Mononuclear cell (primary cell): ENCODE data around the gene PLD1. TPM values are rescaled to one million over a fixed set of nuclear protein-coding genes. Genes with fewer than 3 reads are reported as not detected.

Experiments
- H3K27me3 ChIP-seq: 2 replicates; pipeline ENCODE4 v1.6.0; 2011; ENCODE audit warnings: low read length, control low read depth; ENCODE audit not compliant: insufficient read depth
- H3K4me1 ChIP-seq: 2 replicates; pipeline ENCODE4 v1.5.1; 2011; ENCODE audit warnings: mild to moderate bottlenecking, low read length, control low read depth; ENCODE audit not compliant: insufficient read depth
- H3K4me3 ChIP-seq: 2 replicates; pipeline ENCODE4 v1.5.1; 2011; ENCODE audit warnings: mild to moderate bottlenecking, low read length, moderate library complexity
- H3K9me3 ChIP-seq: 2 replicates; pipeline ENCODE4 v1.5.1; 2011; ENCODE audit warnings: low read depth, mild to moderate bottlenecking, control low read depth, low read length
- total RNA-seq: library from RNA; depleted of rRNA; stranded (reverse); fragments of >200 nt; gene quantifications from one replicate; pipeline ENCODE4 v1.2.3, GENCODE V29; 2012

Gene PLD1
- total RNA-seq, 1 donor: 10.4 TPM

GRCh38 chr3:171688002-171688401 is 122.3 kb downstream of the PLD1 start:
- Histone ChIP-seq H3K4me3 (no peak overlapping the region), H3K27me3 (no peaks in the 10 kb centered on the region), H3K9me3 (no peaks in the 10 kb centered on the region)

GRCh38 chr3:171687581-171687980 is 122.7 kb downstream of the PLD1 start:
- H3K4me1 ChIP-seq: peaks cover 8% of the 10 kb centered on the region
- no peak overlapping the region for H3K4me3 ChIP-seq
- H3K9me3 ChIP-seq: no peaks in the 10 kb centered on the region
- no peaks in the 10 kb centered on the region for H3K27me3 ChIP-seq

More at GRCh38 chr3:171688002-171688401, 122.3 kb downstream of the PLD1 start:
- H3K4me1 ChIP-seq: peaks cover 8% of the 10 kb centered on the region

GRCh38 chr3:171687064-171687463 is 123.2 kb downstream of the PLD1 start:
- peaks cover 8% of the 10 kb centered on the region for H3K4me1 ChIP-seq
- no peak overlapping the region for H3K4me3 ChIP-seq
- no peaks in the 10 kb centered on the region for H3K27me3 ChIP-seq
- no peaks in the 10 kb centered on the region for H3K9me3 ChIP-seq

- Histone ChIP-seq H3K4me3 (no peak overlapping the region), H3K9me3 (no peaks in the 10 kb centered on the region), H3K27me3 (no peaks in the 10 kb centered on the region), H3K4me1 (peaks cover 5% of the 10 kb centered on the region)
Measured at GRCh38 chr3:171685116-171685895, 125.0 kb downstream of the PLD1 start.

- Histone ChIP-seq H3K9me3 (no peaks in the 10 kb centered on the region), H3K4me3 (no peak overlapping the region), H3K27me3 (no peaks in the 10 kb centered on the region), H3K4me1 (no peaks in the 10 kb centered on the region)
Measured at GRCh38 chr3:171684221-171684620, 126.1 kb downstream of the PLD1 start.

- no peaks in the 10 kb centered on the region for H3K9me3 ChIP-seq
- H3K4me1 ChIP-seq: no peaks in the 10 kb centered on the region
- H3K4me3 ChIP-seq: no peak overlapping the region
- H3K27me3 ChIP-seq: no peaks in the 10 kb centered on the region
Measured at GRCh38 chr3:171682743-171683142, 127.5 kb downstream of the PLD1 start.

GRCh38 chr3:171680726-171681411 is 129.4 kb downstream of the PLD1 start:
- no peaks in the 10 kb centered on the region for H3K4me1 ChIP-seq
- H3K9me3 ChIP-seq: no peaks in the 10 kb centered on the region
- no peak overlapping the region for H3K4me3 ChIP-seq
- no peaks in the 10 kb centered on the region for H3K27me3 ChIP-seq

- H3K9me3 ChIP-seq: no peaks in the 10 kb centered on the region
- no peak overlapping the region for H3K4me3 ChIP-seq
- H3K27me3 ChIP-seq: no peaks in the 10 kb centered on the region
- H3K4me1 ChIP-seq: no peaks in the 10 kb centered on the region
Measured at GRCh38 chr3:171678971-171679492, 131.3 kb downstream of the PLD1 start.

GRCh38 chr3:171677706-171678105 is 132.6 kb downstream of the PLD1 start:
- Histone ChIP-seq H3K27me3 (no peaks in the 10 kb centered on the region), H3K9me3 (no peaks in the 10 kb centered on the region), H3K4me1 (no peaks in the 10 kb centered on the region), H3K4me3 (no peak overlapping the region)

- H3K4me1 ChIP-seq: no peaks in the 10 kb centered on the region
- no peaks in the 10 kb centered on the region for H3K27me3 ChIP-seq
- no peak overlapping the region for H3K4me3 ChIP-seq
- H3K9me3 ChIP-seq: no peaks in the 10 kb centered on the region
Measured at GRCh38 chr3:171676601-171677175, 133.6 kb downstream of the PLD1 start.

- H3K4me3 ChIP-seq: no peak overlapping the region
- H3K4me1 ChIP-seq: no peaks in the 10 kb centered on the region
- H3K27me3 ChIP-seq: no peaks in the 10 kb centered on the region
- H3K9me3 ChIP-seq: no peaks in the 10 kb centered on the region
Measured at GRCh38 chr3:171673951-171674350, 136.3 kb downstream of the PLD1 start.

GRCh38 chr3:171672538-171672937 is 137.7 kb downstream of the PLD1 start:
- Histone ChIP-seq H3K9me3 (no peaks in the 10 kb centered on the region), H3K4me1 (no peaks in the 10 kb centered on the region), H3K27me3 (no peaks in the 10 kb centered on the region), H3K4me3 (no peak overlapping the region)

GRCh38 chr3:171672124-171672523 is 138.2 kb downstream of the PLD1 start:
- Histone ChIP-seq H3K4me1 (no peaks in the 10 kb centered on the region), H3K9me3 (no peaks in the 10 kb centered on the region), H3K27me3 (no peaks in the 10 kb centered on the region), H3K4me3 (no peak overlapping the region)

GRCh38 chr3:171671709-171672108 is 138.6 kb downstream of the PLD1 start:
- Histone ChIP-seq H3K4me3 (no peak overlapping the region), H3K27me3 (no peaks in the 10 kb centered on the region), H3K4me1 (no peaks in the 10 kb centered on the region)

GRCh38 chr3:171666516-171666915 is 143.8 kb downstream of the PLD1 start:
- Histone ChIP-seq H3K4me3 (no peak overlapping the region), H3K9me3 (no peaks in the 10 kb centered on the region), H3K4me1 (no peaks in the 10 kb centered on the region), H3K27me3 (no peaks in the 10 kb centered on the region)

More at GRCh38 chr3:171671709-171672108, 138.6 kb downstream of the PLD1 start:
- no peaks in the 10 kb centered on the region for H3K9me3 ChIP-seq
